ENCODE results near the gene SHPK.

The SHPK gene

GRCh38 chr17:3573246-3574100 lies 62.6 kb downstream of the SHPK start:
- DNase-seq, result no peak
- no peaks in the 10 kb centered on the region for H3K4me1 ChIP-seq
- H3K36me3 ChIP-seq, result no peaks in the 10 kb centered on the region
- no peak overlapping the region for H3K4me3 ChIP-seq (ENCODE audit: low read depth, low read length)
- no peaks in the 10 kb centered on the region for H3K27me3 ChIP-seq
- H3K9me3 ChIP-seq, result no peaks in the 10 kb centered on the region
- TF ChIP-seq CTCF (IDR thresholded peaks at IDR 0.05; ENCODE audit: low read depth, low read length), result no peak

DNA sequence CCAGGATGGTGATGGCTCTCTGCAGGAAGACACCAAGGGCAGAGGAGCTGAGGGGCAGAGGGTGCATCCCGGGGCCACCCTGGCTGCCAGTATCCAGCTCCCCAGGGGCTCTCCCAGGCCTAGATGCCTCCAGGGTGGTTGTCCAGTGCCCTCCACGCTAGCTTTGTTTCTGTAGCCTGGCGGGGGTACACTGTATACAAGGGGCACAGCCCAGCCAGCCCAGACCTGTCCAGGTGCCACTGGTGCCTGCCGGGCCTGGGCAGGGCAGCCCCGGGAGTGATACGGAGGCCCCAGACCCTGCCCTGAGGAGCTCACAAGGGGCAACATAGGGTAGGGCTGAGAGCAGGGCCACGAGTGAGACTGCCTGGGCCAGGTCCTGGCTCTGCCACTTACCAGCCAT lies 63.8 kb downstream of the SHPK start:
- no peaks in the 10 kb centered on the region for H3K27me3 ChIP-seq
- TF ChIP-seq CTCF (IDR thresholded peaks at IDR 0.05; ENCODE audit: low read depth, low read length), result no peak

DNA sequence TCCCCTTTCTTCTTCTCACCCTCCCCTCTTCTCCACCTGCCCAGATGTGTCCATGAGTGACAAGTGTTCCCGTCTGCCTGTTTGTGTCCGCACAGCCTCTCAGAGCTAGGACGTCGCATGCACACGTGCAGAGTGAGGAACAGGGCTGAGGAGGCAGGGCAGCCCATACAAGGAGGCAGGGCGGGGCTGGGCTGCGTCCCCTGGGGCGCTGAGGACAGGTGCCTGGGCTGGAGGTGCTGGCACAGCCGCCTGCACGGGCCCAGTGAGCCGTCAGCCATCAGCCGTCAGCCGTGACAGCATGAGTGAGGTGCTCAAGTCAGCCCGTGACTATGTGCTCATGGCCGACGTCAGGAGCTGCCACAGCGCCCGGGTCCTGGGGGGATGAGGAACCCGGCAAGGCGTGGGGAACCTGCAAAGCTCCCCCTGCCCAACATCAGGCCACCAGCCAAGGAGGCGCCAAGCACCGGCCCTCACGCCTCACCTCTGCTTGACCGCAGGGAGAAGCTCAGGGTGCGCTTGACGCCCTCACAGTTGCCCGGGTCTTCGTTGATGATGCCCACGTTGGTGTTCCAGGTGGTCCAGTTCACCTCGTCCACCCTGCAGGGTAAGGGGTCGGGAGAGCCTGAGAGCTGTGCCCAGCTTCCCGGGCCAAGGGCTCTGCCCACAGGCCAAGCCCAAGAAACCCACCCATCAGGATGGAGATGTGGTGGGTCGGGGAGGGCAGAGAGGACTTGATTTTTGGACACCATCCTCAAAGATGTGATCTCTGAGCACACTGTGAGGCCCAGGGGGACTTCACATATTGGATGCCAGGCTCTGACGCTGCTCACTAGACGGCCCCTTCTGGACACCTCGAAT lies 64.8 kb downstream of the SHPK start:
- Histone ChIP-seq H3K36me3 (no peaks in the 10 kb centered on the region), H3K9me3 (no peaks in the 10 kb centered on the region), H3K4me1 (no peaks in the 10 kb centered on the region), H3K27me3 (no peaks in the 10 kb centered on the region), H3K4me3 (ENCODE audit: low read depth, low read length) (no peak overlapping the region)
- no peak for DNase-seq
- no peak for TF ChIP-seq CTCF (IDR thresholded peaks at IDR 0.05; ENCODE audit: low read depth, low read length)

More for the DNA sequence above, 63.8 kb downstream of the SHPK start:
- Histone ChIP-seq H3K36me3 (no peaks in the 10 kb centered on the region), H3K4me3 (ENCODE audit: low read depth, low read length) (no peak overlapping the region), H3K9me3 (no peaks in the 10 kb centered on the region), H3K4me1 (no peaks in the 10 kb centered on the region)
- DNase-seq, result no peak

DNA sequence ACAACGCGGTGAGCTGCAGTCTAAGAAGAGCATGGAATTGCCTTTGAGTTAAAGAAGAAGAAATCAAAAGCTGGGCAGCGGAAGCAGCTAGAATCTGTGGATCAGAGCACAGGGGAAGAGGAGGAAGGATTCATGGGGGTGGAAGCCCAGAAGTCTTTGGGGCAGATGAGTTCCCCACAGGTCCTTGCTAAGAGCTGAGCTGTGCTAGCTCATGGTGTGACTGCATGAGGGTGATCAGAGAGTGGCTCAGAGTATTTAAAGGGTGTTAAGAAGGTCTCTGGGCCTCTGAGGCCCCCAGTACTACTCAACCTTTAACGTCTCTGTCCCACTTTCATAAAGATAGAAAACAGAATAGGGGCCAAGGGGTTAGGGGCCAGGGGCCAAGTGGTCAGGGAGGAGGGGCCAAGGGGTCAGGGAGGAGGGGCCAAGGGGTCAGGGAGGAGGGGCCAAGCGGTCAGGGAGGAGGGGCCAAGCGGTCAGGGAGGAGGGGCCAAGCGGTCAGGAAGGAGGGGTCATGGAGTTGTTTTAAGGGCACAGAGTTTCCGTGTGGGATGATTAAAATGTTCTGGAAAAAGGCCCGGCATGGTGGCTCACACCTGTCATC lies 66.4 kb downstream of the SHPK start:
- no peak for TF ChIP-seq CTCF (IDR thresholded peaks at IDR 0.05; ENCODE audit: low read depth, low read length)
- Histone ChIP-seq H3K36me3 (no peaks in the 10 kb centered on the region), H3K27me3 (no peaks in the 10 kb centered on the region), H3K4me3 (ENCODE audit: low read depth, low read length) (no peak overlapping the region), H3K4me1 (no peaks in the 10 kb centered on the region), H3K9me3 (no peaks in the 10 kb centered on the region)
- no peak for DNase-seq

DNA sequence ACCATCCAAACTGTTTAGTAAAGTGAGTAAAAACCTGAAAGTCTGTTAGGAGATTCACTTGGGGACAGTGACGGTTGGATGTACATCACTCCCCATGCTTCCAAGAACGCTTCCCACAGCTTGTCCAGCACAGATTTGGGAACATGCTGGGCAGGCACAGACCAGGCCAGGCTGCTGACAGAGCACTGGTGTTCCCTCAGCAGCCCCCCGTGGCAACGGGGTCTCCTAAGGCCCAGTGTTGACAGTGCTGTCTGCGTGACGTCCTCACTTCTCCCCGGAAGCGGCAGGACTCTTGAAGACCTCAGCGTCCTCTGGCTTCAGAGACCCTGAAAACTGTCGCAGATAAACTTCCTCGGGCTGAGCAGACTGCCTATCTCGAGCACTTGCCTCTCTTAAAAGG lies 69.5 kb downstream of the SHPK start:
- DNase-seq, result no peak
- H3K9me3 ChIP-seq, result no peaks in the 10 kb centered on the region
- no peak for TF ChIP-seq CTCF (IDR thresholded peaks at IDR 0.05; ENCODE audit: low read depth, low read length)
- H3K4me3 ChIP-seq (ENCODE audit: low read depth, low read length), result no peak overlapping the region
- H3K36me3 ChIP-seq, result no peaks in the 10 kb centered on the region
- no peaks in the 10 kb centered on the region for H3K4me1 ChIP-seq
- no peaks in the 10 kb centered on the region for H3K27me3 ChIP-seq

Measured in BE2C (cell line).